Neuronal stem cell (in vitro differentiated cells): Measurements from ENCODE around the gene CLDND1.

Experiments used
- DNase-seq: peaks from one replicate; pipeline ENCODE4 v3.0.0-alpha.2; 2013; ENCODE audit warnings: low spot score
- H2AFZ ChIP-seq: one replicate; pipeline ENCODE4 v1.6.1; 2013; ENCODE audit warnings: mild to moderate bottlenecking, low read length, inconsistent platforms
- H2AK5ac ChIP-seq: 2 replicates; pipeline ENCODE4 v1.6.1; 2013; ENCODE audit warnings: low read depth, mild to moderate bottlenecking, inconsistent platforms, low read length, moderate library complexity, mixed read lengths
- H2BK120ac ChIP-seq: 2 replicates; pipeline ENCODE4 v1.6.1; 2013; ENCODE audit warnings: low read depth, mild to moderate bottlenecking, inconsistent platforms, low read length, moderate library complexity, mixed read lengths
- H2BK12ac ChIP-seq: one replicate; pipeline ENCODE4 v1.6.1; 2013; ENCODE audit warnings: low read length, inconsistent platforms
- H2BK15ac ChIP-seq: 2 replicates; pipeline ENCODE4 v1.6.1; 2013; ENCODE audit warnings: mild to moderate bottlenecking, low read length, inconsistent platforms, mixed read lengths
- H2BK5ac ChIP-seq: one replicate; pipeline ENCODE4 v1.6.1; 2013; ENCODE audit warnings: inconsistent platforms, mild to moderate bottlenecking, low read length, moderate library complexity
- H3K14ac ChIP-seq: one replicate; pipeline ENCODE4 v1.6.1; 2013; ENCODE audit warnings: low read length, inconsistent platforms
- H3K18ac ChIP-seq: 2 replicates; pipeline ENCODE4 v1.6.1; 2013; ENCODE audit warnings: low read length, inconsistent platforms
- H3K23ac ChIP-seq: 2 replicates; pipeline ENCODE4 v1.6.1; 2013; ENCODE audit warnings: low read depth, mild to moderate bottlenecking, mixed read lengths, low read length, inconsistent platforms; ENCODE audit not compliant: poor library complexity
- H3K27ac ChIP-seq: replicated peaks from 3 replicates; pipeline ENCODE4 v1.5.1; 2013; ENCODE audit warnings: low read length, inconsistent platforms
- H3K27me3 ChIP-seq, 3 experiments: 2 replicates each; pipeline ENCODE4 v1.6.1; 2013; ENCODE audit warnings: low read length in 3 of 3, mild to moderate bottlenecking in 2 of 3, inconsistent platforms in 1 of 3, low read depth in 1 of 3, mixed read lengths in 1 of 3, moderate library complexity in 1 of 3; ENCODE audit not compliant: control insufficient read depth in 3 of 3, insufficient read depth in 3 of 3
- H3K36me3 ChIP-seq, 2 donors: replicated peaks in 1 of 2; 2 replicates each; pipeline ENCODE4 v1.6.1; 2013; ENCODE audit warnings: low read length in 2 of 2; ENCODE audit not compliant: control insufficient read depth in 2 of 2, insufficient read depth in 2 of 2
- H3K4ac ChIP-seq: 2 replicates; pipeline ENCODE4 v1.6.1; 2013; ENCODE audit warnings: inconsistent platforms, mild to moderate bottlenecking, low read length, moderate library complexity
- H3K4me1 ChIP-seq, 2 donors: 1 replicate in 1 of 2; 2 replicates in 1 of 2; pipeline ENCODE4 v1.6.1; 2013; ENCODE audit warnings: low read length in 2 of 2, low read depth in 1 of 2; ENCODE audit not compliant: control insufficient read depth in 2 of 2, insufficient read depth in 1 of 2
- H3K4me2 ChIP-seq: one replicate; pipeline ENCODE4 v1.6.1; 2013; ENCODE audit warnings: mild to moderate bottlenecking, low read length, inconsistent platforms; ENCODE audit not compliant: insufficient read depth, poor library complexity, severe bottlenecking
- H3K4me3 ChIP-seq, 2 donors: 2 replicates each; pipeline ENCODE4 v1.5.1; 2013; ENCODE audit warnings: low read length in 2 of 2, mild to moderate bottlenecking in 2 of 2, inconsistent platforms in 1 of 2, moderate library complexity in 1 of 2
- H3K79me1 ChIP-seq: one replicate; pipeline ENCODE4 v1.6.1; 2013; ENCODE audit warnings: low read depth, mild to moderate bottlenecking, inconsistent platforms, low read length, moderate library complexity
- H3K9ac ChIP-seq: one replicate; pipeline ENCODE4 v1.6.1; 2013; ENCODE audit warnings: mild to moderate bottlenecking, low read depth, low read length, inconsistent platforms; ENCODE audit not compliant: poor library complexity
- H3K9me3 ChIP-seq, 2 donors: replicated peaks in 1 of 2; 2 replicates each; pipeline versions ENCODE3 to v1.6.1; 2013; ENCODE audit warnings: low read length in 2 of 2, mild to moderate bottlenecking in 2 of 2, inconsistent platforms in 1 of 2, low read depth in 1 of 2, mixed read lengths in 1 of 2, moderate library complexity in 1 of 2; ENCODE audit not compliant: control insufficient read depth in 2 of 2, insufficient read depth in 1 of 2
- H4K8ac ChIP-seq: one replicate; pipeline ENCODE4 v1.6.1; 2013; ENCODE audit warnings: low read depth, mild to moderate bottlenecking, inconsistent platforms, low read length, moderate library complexity
- H4K91ac ChIP-seq: one replicate; pipeline ENCODE4 v1.6.1; 2013; ENCODE audit warnings: low read length, low read depth, mild to moderate bottlenecking, inconsistent platforms; ENCODE audit not compliant: poor library complexity
- WGBS, 2 donors: extraction: QIAGEN DNeasy Blood & Tissue Kit; methylation state at CpG; one replicate each; pipeline ENCODE4 v1.1.7; 2013; ENCODE audit warnings: missing lambda C conversion rate in 2 of 2, mixed read lengths in 1 of 2; ENCODE audit not compliant: insufficient read length in 2 of 2, insufficient replicate concordance in 1 of 2; ENCODE audit errors: extremely low coverage in 2 of 2; 5-methylcytosine and 5-hydroxymethylcytosine counted together

Gene CLDND1

DNA sequence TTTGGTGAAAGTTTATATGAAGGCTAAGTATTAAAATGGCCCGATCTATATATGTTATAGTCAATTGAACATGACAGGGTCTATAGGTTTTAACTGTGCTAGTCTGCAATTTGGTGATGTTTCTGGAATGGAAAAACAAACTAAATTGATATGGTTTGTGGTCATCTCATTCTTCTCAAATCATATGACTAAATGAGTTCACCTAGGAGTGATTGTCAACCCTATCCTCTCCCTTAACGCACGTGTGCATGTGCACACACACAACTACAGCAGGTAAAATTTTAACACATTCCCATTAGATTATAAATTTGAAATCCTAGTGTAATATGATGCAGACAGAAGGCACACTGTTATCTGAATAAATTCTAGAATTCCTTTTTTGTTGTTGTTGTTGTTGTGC is 9.0 kb downstream of the CLDND1 start:
- WGBS, 2 donors = no CpG with 5 or more reads among the region's 3 CpGs
- Histone ChIP-seq H3K14ac (no peak overlapping the region), H3K27me3 (no peaks in the 10 kb centered on the region), H3K9ac (no peak overlapping the region), H3K4ac (no peak overlapping the region), H2AFZ (no peak overlapping the region), H4K91ac (no peak overlapping the region), H3K9me3 (no peaks in the 10 kb centered on the region), H3K18ac (no peak overlapping the region), H2BK12ac (no peak overlapping the region), H3K4me2 (no peak overlapping the region), H3K23ac (no peak overlapping the region), H3K4me3 (no peak overlapping the region), H3K4me1 (no peaks in the 10 kb centered on the region), H3K27ac (no peak overlapping the region), H4K8ac (no peak overlapping the region), H3K79me1 (no peaks in the 10 kb centered on the region), H2AK5ac (no peak overlapping the region), H2BK15ac (no peak overlapping the region), H2BK120ac (no peak overlapping the region), H3K36me3 (peaks cover 5 to 46% of the 10 kb centered on the region in 2 donors), H2BK5ac (no peak overlapping the region)
- DNase-seq = no peak

- Histone ChIP-seq H3K27ac (no peak overlapping the region), H3K27me3 (no peaks in the 10 kb centered on the region), H3K4me3 (no peak overlapping the region), H3K4ac (no peak overlapping the region), H3K4me2 (no peak overlapping the region), H4K91ac (no peak overlapping the region), H2BK12ac (no peak overlapping the region), H3K9ac (no peak overlapping the region), H3K23ac (no peak overlapping the region), H3K9me3 (no peaks in the 10 kb centered on the region), H2BK120ac (no peak overlapping the region), H3K79me1 (no peaks in the 10 kb centered on the region), H2BK5ac (no peak overlapping the region), H4K8ac (no peak overlapping the region), H3K36me3 (peaks cover 5 to 39% of the 10 kb centered on the region in 2 donors), H3K14ac (no peak overlapping the region), H3K18ac (no peak overlapping the region), H2BK15ac (no peak overlapping the region), H2AFZ (no peak overlapping the region), H3K4me1 (no peaks in the 10 kb centered on the region), H2AK5ac (no peak overlapping the region)
- WGBS, 2 donors = no CpG with 5 or more reads among the region's 4 CpGs
- no peak for DNase-seq
Measured at GRCh38 chr3:98513091-98513511, 9.6 kb downstream of the CLDND1 start.

DNA sequence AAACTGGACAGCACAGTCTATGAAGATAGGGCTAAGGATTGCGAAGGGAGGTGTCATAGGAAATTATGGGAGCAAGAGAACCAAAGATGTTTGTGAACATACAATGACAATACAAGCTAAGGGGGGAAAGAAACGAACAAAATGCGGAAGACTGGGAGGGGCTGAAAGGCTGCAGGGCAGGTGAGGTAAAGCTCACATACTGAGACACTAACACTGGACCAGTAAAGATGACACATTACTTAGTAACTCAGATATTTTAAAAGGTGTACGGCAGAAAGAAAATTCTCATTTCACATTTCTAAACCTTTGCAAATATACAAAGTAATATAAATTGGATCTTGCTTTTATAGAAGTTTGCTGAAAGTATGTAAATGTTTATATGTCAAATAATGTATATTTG is 10.1 kb downstream of the CLDND1 start:
- no peak overlapping the region for H3K4me2 ChIP-seq
- no peak overlapping the region for H3K4me3 ChIP-seq
- H3K27me3 ChIP-seq = no peaks in the 10 kb centered on the region
- no peak overlapping the region for H3K27ac ChIP-seq
- H2BK12ac ChIP-seq = no peak overlapping the region
- H3K79me1 ChIP-seq = no peaks in the 10 kb centered on the region
- H2BK5ac ChIP-seq = no peak overlapping the region
- H3K14ac ChIP-seq = no peak overlapping the region
- peaks cover 5 to 34% of the 10 kb centered on the region in 2 donors for H3K36me3 ChIP-seq
- H3K9me3 ChIP-seq = no peaks in the 10 kb centered on the region
- H2BK120ac ChIP-seq = no peak overlapping the region
- no peak overlapping the region for H2AFZ ChIP-seq
- H4K91ac ChIP-seq = no peak overlapping the region
- no peak overlapping the region for H3K4ac ChIP-seq
- no peak overlapping the region for H2BK15ac ChIP-seq
- WGBS, 2 donors = no CpG with 5 or more reads among the region's 4 CpGs
- no peak overlapping the region for H3K23ac ChIP-seq
- H2AK5ac ChIP-seq = no peak overlapping the region
- no peak overlapping the region for H4K8ac ChIP-seq
- H3K4me1 ChIP-seq = no peaks in the 10 kb centered on the region
- H3K18ac ChIP-seq = no peak overlapping the region
- H3K9ac ChIP-seq = no peak overlapping the region
- DNase-seq = no peak

GRCh38 chr3:98508582-98508981 is 14.1 kb downstream of the CLDND1 start:
- Histone ChIP-seq H3K14ac (no peak overlapping the region), H2BK120ac (no peak overlapping the region), H3K36me3 (no peaks in the 10 kb centered on the region), H4K91ac (no peak overlapping the region), H3K23ac (no peak overlapping the region), H3K4me1 (no peaks in the 10 kb centered on the region), H4K8ac (no peak overlapping the region), H2BK12ac (no peak overlapping the region), H3K4ac (no peak overlapping the region), H3K9ac (no peak overlapping the region), H2BK15ac (no peak overlapping the region), H3K9me3 (no peaks in the 10 kb centered on the region), H3K4me3 (no peak overlapping the region), H2AFZ (no peak overlapping the region), H3K4me2 (no peak overlapping the region), H2AK5ac (no peak overlapping the region), H2BK5ac (no peak overlapping the region), H3K18ac (no peak overlapping the region), H3K27me3 (no peaks in the 10 kb centered on the region), H3K27ac (no peak overlapping the region), H3K79me1 (no peaks in the 10 kb centered on the region)
- WGBS, 2 donors = no CpG with 5 or more reads among the region's 2 CpGs
- DNase-seq = no peak
